GM21529 (cell line): ENCODE data around the gene ALCAM.

Source experiments
- ATAC-seq: cut with Tn5 transposase; IDR thresholded peaks from one replicate; pipeline ENCODE4 v1.9.1; 2021; ENCODE audit not compliant: unreplicated experiment

ALCAM gene

GRCh38 chr3:105473521-105474223 is 107.0 kb downstream of the ALCAM start:
- peak; percentile 67 for ATAC-seq

- no peak for ATAC-seq
Measured at GRCh38 chr3:105480768-105481167, 114.1 kb downstream of the ALCAM start.

- ATAC-seq, result no peak
Measured at GRCh38 chr3:105483476-105483875, 116.8 kb downstream of the ALCAM start.

GRCh38 chr3:105490045-105490444 is 123.3 kb downstream of the ALCAM start:
- ATAC-seq, result no peak

GRCh38 chr3:105493305-105493892 is 126.7 kb downstream of the ALCAM start:
- no peak for ATAC-seq

- no peak for ATAC-seq
Measured at GRCh38 chr3:105495021-105495420, 128.3 kb downstream of the ALCAM start.

- no peak for ATAC-seq
Measured at GRCh38 chr3:105496343-105496742, 129.6 kb downstream of the ALCAM start.

GRCh38 chr3:105497386-105497785 is 130.7 kb downstream of the ALCAM start:
- no peak for ATAC-seq

GRCh38 chr3:105499961-105500360 is 133.3 kb downstream of the ALCAM start:
- ATAC-seq, result no peak

- no peak for ATAC-seq
Measured at GRCh38 chr3:105502333-105502732, 135.6 kb downstream of the ALCAM start.

- no peak for ATAC-seq
Measured at GRCh38 chr3:105503191-105503593, 136.5 kb downstream of the ALCAM start.

GRCh38 chr3:105504440-105504951 is 137.8 kb downstream of the ALCAM start:
- no peak for ATAC-seq

GRCh38 chr3:105505170-105505569 is 138.5 kb downstream of the ALCAM start:
- ATAC-seq, result no peak

- no peak for ATAC-seq
Measured at GRCh38 chr3:105511031-105511430, 144.3 kb downstream of the ALCAM start.

GRCh38 chr3:105512061-105512460 is 145.4 kb downstream of the ALCAM start:
- ATAC-seq, result no peak

- no peak for ATAC-seq
Measured at GRCh38 chr3:105513042-105513441, 146.3 kb downstream of the ALCAM start.

- ATAC-seq, result no peak
Measured at GRCh38 chr3:105513886-105514285, 147.2 kb downstream of the ALCAM start.

- ATAC-seq, result no peak
Measured at GRCh38 chr3:105515372-105515771, 148.7 kb downstream of the ALCAM start.

GRCh38 chr3:105516972-105517371 is 150.3 kb downstream of the ALCAM start:
- no peak for ATAC-seq

GRCh38 chr3:105518203-105518602 is 151.5 kb downstream of the ALCAM start:
- no peak for ATAC-seq

- peak; percentile 93 for ATAC-seq
Measured at GRCh38 chr3:105518806-105519418, 152.2 kb downstream of the ALCAM start.

GRCh38 chr3:105521770-105522169 is 155.1 kb downstream of the ALCAM start:
- ATAC-seq, result no peak
